LoVo (cell line): ENCODE results near the gene PPP1R3D.

Experiments used
- DNase-seq: peaks from one replicate; pipeline ENCODE4 v3.0.0-alpha.2; 2016; ENCODE audit warnings: low spot score

Gene PPP1R3D

DNA sequence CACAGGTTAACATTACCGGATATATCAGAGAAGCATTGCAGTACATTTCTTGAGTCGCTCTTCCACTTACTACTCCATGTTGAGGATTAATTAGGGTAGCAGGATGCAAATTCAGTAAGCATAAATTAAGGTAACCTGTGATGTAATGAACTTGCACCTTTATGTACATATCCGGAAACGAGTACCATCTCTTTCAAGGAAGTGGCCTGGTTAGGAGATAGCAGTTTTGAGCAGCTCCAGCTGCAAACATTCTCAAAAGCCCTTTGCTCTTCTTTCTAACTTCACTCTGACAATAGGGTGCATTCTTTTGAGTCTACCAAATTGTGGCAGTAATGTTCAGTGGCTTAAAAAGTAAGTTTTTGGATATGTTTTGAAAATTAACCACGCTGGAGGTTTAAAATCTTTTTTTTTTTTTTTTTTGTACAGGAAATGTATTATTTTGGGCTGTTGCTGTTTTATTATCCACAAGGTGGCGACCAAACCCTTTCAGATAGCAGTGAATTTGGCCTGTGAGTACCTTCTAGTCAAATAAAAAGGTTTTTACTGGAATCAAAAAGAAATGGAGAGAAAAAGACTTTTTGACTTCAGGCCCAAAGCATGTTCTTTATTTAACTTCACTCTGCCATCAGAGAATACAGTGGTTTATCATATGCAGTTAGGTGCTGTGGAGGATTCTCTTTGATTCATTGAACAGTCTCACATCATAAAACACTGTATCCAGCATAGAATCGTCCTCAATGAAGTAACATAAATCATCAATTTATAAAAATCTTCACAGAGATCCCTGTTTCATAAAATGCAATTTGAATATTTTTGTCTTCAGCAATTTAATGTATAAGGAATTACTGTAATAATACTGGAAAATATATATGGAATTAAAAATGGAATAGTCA, 9.0 kb upstream of the PPP1R3D start:
- DNase-seq: peak; percentile 41

DNA sequence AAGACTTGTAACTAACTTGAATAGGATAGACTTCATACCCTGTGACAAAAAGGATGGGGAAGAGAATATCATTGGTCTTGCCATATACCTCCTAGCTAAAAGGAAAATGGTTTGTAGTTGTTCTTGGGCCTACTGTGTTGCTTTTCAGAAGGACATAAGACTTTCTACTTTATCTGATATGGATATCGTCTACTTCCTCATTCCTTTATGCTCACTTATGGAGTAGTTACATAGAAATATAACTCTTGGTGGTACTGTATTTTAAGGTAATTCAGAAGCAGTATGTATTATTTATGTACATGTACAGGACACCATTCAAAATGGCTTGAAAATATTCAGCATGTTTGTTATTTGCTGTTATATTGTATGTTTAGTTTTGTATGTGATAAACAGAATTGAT, 8.1 kb upstream of the PPP1R3D start:
- no peak for DNase-seq

- DNase-seq: no peak
Observed at GRCh38 chr20:59947376-59947775, 7.3 kb upstream of the PPP1R3D start.

DNA sequence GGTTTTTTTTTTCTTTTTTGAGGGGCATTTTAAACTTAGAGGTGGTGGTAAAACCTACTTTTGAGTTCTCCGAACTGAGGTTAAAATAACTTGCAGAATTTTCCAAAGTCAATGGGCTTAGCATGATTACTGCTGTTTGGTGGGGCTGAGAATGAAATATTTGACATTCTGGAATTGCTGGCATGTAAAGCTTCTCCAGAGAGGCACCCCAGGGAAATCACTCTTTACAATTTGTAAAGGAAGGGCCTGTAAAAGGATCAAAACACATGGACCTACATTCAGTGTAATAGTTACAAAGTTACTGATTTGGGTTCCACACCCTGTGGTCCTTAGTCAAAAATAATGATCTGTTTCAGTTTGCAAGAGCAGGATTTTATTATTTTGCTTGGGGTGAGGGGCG, 5.6 kb upstream of the PPP1R3D start:
- DNase-seq: no peak

- DNase-seq: no peak
Observed at GRCh38 chr20:59945175-59945574, 5.1 kb upstream of the PPP1R3D start.

DNA sequence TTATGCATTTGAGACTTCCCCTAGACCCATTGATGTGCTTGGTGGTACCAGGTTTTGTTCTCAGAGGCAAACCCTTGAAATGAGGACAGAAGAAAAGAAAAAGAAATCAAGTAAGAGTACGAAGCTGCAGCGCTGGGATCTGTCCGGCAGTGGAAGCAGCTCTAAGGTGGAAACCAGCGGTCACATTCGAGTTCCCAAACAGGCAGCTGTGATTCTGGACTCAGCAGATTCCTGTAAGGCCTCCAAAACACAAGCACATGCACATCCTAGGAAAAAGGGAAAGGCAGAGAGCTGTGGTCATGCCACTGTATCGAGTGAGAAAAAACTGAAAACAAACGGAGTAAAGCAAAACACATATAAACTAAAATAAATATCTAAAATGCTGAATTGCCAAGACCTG, 4.6 kb upstream of the PPP1R3D start:
- DNase-seq: no peak

DNA sequence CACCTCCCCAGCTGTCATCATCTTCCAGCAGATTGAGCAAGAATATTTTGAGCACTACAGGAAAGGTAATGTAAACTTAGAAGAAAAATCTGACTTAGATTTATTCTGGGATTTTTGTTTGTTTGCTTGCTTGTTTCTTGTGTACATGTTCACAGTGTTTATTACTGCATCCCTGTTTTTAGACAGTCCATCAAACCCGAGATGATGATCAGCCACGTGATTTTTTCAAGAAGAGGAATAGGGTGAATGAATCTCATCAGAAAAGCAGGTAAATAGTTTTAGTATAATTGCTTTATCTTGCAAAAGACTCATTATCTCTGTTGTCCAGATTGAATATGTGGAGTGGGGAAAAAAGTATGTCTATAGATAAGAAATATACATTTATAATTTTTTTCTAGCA, 2.1 kb upstream of the PPP1R3D start:
- no peak for DNase-seq

- no peak for DNase-seq
Observed at GRCh38 chr20:59940956-59941294, 820 bp upstream of the PPP1R3D start.

- DNase-seq: no peak
Observed at GRCh38 chr20:59939879-59940128, 301 bp downstream of the PPP1R3D start.

- DNase-seq: no peak
Observed at GRCh38 chr20:59939052-59939878, 840 bp downstream of the PPP1R3D start.

- no peak for DNase-seq
Observed at GRCh38 chr20:59938696-59939051, 1.4 kb downstream of the PPP1R3D start.

GRCh38 chr20:59938221-59938620, 1.9 kb downstream of the PPP1R3D start:
- DNase-seq: no peak

GRCh38 chr20:59937150-59937549, 3.0 kb downstream of the PPP1R3D start:
- no peak for DNase-seq

- no peak for DNase-seq
Observed at GRCh38 chr20:59936409-59936808, 3.7 kb downstream of the PPP1R3D start.

GRCh38 chr20:59935457-59936185, 4.5 kb downstream of the PPP1R3D start:
- DNase-seq: no peak

DNA sequence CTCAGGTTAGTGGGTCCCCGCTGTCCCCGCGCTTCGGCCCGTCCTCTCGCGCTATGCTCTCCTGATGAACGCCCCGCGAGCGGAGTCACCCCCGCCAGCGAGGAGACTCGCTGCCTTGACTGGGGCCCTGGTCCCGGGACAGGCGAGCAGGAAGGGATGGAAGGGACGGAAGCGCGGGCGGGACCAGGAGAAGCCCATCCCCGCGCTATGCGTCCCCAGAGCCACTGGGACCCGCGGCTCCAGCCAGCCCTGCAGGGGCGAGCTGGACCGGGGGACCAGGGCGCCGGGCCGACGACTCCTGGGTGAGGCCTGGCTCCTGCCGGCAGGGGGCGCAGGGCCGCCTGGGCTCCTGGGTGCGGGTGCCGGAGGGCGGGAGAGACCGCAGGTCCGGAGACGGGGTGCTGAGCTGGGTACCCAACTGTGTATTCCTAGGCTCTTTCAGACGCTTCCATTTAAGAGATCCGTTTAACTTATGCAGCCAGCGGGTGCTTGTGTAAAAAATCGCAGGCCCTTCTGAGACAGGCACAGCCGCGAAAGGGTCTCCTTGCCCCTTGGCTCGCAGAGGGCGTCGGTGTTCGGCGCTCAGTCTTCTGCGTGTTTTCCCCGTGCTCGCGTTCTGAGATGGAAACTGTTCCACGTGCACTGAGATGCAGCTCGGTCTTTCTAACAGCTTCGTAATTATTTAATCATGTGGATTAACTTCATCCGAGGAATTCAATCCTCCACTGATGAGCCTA, 6.1 kb downstream of the PPP1R3D start:
- DNase-seq: peak; percentile 52

DNA sequence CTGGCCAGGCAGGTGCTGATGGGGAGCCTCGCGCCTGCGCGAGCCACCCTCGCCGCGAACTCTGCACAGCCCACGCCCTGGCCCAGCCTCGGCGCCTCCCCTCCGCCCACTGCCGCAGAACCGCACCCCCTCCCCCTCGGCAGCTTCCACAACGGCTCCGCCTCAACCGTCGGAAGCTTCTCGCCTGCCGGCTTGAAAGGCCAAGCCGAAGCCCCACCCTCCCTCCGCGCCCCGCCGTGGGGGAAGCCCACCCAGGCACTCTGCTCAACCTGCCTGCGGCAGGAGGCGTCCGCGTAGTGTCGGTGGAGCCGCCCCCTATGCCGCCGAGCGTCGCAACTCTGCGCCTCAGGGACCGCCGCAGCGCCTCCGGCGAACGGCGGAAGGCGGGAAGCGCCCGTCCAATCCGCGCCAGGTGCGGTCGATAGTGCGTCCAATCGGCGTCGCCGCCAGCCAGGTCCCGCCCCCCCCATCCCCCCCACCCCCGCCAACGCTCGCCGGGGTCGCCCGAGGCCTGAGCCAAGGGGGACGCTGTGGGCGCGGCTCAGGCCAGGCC, 6.7 kb downstream of the PPP1R3D start, which contains the start of gene SYCP2:
TSS of gene SYCP2 (minus strand) at position 342 of the 553 bp plus-strand sequence. CDS start 11,224 bp downstream, outside the sequence.
- DNase-seq: no peak

GRCh38 chr20:59932616-59933295, 7.3 kb downstream of the PPP1R3D start:
- no peak for DNase-seq

DNA sequence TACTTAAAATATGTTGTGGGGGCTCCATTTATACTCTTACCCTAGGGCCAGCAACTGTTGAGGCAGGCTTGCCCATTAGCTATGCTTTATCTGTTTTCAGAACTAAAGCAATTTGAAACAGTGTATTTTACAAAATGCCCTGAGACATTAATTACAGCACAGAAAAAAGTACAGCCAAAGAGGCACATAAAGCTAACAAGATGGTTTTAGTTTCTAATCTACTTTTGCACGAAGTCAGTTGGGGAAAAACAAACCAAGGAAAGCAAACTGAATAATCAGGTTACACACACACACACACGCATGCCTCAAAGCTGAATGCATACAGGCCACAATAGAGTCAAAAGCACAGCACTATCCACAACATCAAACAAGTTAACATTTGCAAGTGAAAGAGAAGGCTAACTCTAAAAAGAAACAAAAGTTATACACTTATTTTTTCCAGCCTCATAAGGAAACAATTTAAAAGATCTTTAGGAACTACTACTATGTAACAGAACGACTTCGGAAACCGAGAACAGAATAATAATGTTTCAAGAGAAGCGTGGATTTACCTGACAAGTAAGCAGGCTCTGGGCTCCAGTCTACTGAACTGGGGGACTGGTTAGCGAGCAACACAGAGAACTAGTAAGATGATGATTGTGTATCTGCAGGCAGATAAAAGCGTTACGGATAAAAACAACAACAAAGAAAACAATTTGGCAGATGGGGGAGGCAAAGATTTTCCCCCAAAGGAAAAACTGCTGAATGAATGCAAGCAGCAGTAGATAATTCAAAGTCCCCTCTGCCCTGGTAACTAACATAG, 8.4 kb downstream of the PPP1R3D start:
- no peak for DNase-seq

- DNase-seq: peak; percentile 67
Observed at GRCh38 chr20:59925899-59926298, 14.2 kb downstream of the PPP1R3D start.
